SU-DHL-6 (cell line): ENCODE data around the gene NFIX.

Source experiments
- H2AFZ ChIP-seq: fragments of 200-600 bp; sonication (generic); 2 replicates; pipeline ENCODE4 v1.6.1; 2014; ENCODE audit warnings: low read depth, mild to moderate bottlenecking, moderate library complexity, mixed read lengths, antibody characterized with exemption, low read length; ENCODE audit not compliant: severe bottlenecking
- H3F3A ChIP-seq: fragments of 200-600 bp; shearing (Covaris generic); 2 replicates; pipeline ENCODE4 v1.6.0; 2016; ENCODE audit warnings: antibody characterized with exemption, mild to moderate bottlenecking; ENCODE audit not compliant: insufficient read depth
- H3K27ac ChIP-seq: fragments of 200-600 bp; sonication (generic); 2 replicates; pipeline ENCODE4 v1.5.1; 2016; ENCODE audit warnings: low read depth, mild to moderate bottlenecking, low read length, moderate library complexity, mixed read lengths
- H3K27me3 ChIP-seq: fragments of 200-600 bp; sonication (generic), shearing (Covaris generic); 2 replicates; pipeline ENCODE4 v1.6.0; 2014; ENCODE audit warnings: mild to moderate bottlenecking, low read length
- H3K36me3 ChIP-seq: fragments of 200-600 bp; sonication (generic); 2 replicates; pipeline ENCODE4 v1.6.1; 2014; ENCODE audit warnings: mild to moderate bottlenecking, low read length, mixed read lengths
- H3K4me2 ChIP-seq: fragments of 300-600, 200-600 bp; shearing (Covaris generic), sonication (generic); 2 replicates; pipeline ENCODE4 v1.6.0; 2014; ENCODE audit warnings: low read length, low read depth, mild to moderate bottlenecking; ENCODE audit not compliant: poor library complexity, severe bottlenecking
- H3K4me3 ChIP-seq: fragments of 200-600 bp; sonication (generic); 2 replicates; pipeline ENCODE4 v1.5.1; 2014; ENCODE audit warnings: antibody characterized with exemption, low read length, mild to moderate bottlenecking, mixed read lengths; ENCODE audit not compliant: insufficient read depth, poor library complexity, severe bottlenecking
- H3K79me2 ChIP-seq: fragments of 200-600 bp; sonication (generic); 2 replicates; pipeline ENCODE4 v1.6.1; 2014; ENCODE audit warnings: mild to moderate bottlenecking, low read length, moderate library complexity; ENCODE audit not compliant: insufficient read depth
- H3K9ac ChIP-seq: fragments of 200-600 bp; sonication (generic); 2 replicates; pipeline ENCODE4 v1.7.0; 2014; ENCODE audit warnings: mild to moderate bottlenecking, low read length
- H3K9me2 ChIP-seq: fragments of 200-600 bp; sonication (generic); replicated peaks from 2 replicates; pipeline ENCODE4 v1.6.1; 2014; ENCODE audit warnings: low read length; ENCODE audit not compliant: insufficient read depth
- H3K9me3 ChIP-seq: fragments of 200-600 bp; sonication (generic); 2 replicates; pipeline ENCODE4 v1.6.1; 2014; ENCODE audit warnings: low read length, mixed read lengths; ENCODE audit not compliant: insufficient read depth
- H4K20me1 ChIP-seq: fragments of 200-600 bp; sonication (generic); 2 replicates; pipeline ENCODE4 v1.6.1; 2014; ENCODE audit warnings: low read depth, mild to moderate bottlenecking, antibody characterized with exemption, low read length, moderate library complexity, mixed read lengths
- CTCF ChIP-seq: fragments of 200-600 bp; sonication (generic); IDR thresholded peaks from one replicate; pipeline ENCODE4 v1.5.1; 2017; ENCODE audit warnings: antibody characterized with exemption, mild to moderate bottlenecking, low read length, moderate library complexity; ENCODE audit not compliant: insufficient read depth, poor library complexity, severe bottlenecking
- EZH2phosphoT487 ChIP-seq: fragments of 200-600 bp; sonication (generic), shearing (Covaris generic); conservative IDR thresholded peaks from 2 replicates; pipeline ENCODE4 v1.6.1; 2018; ENCODE audit warnings: mild to moderate bottlenecking, antibody characterized with exemption, low read length, moderate library complexity, mixed read lengths

NFIX gene

GRCh38 chr19:12985049-12985776 lies 10.1 kb upstream of the NFIX start:
- Histone ChIP-seq H3F3A (no peaks in the 10 kb centered on the region), H3K27ac (no peak overlapping the region), H3K4me2 (no peak overlapping the region), H3K79me2 (no peaks in the 10 kb centered on the region), H3K36me3 (no peaks in the 10 kb centered on the region), H3K9me3 (no peaks in the 10 kb centered on the region), H3K9ac (no peak overlapping the region), H4K20me1 (no peaks in the 10 kb centered on the region), H3K9me2 (no peaks in the 10 kb centered on the region), H2AFZ (no peak overlapping the region), H3K4me3 (no peak overlapping the region), H3K27me3 (no peaks in the 10 kb centered on the region)
- TF ChIP-seq CTCF (no peak), EZH2phosphoT487 (no peak)

- H3K9ac ChIP-seq: no peak overlapping the region
- no peaks in the 10 kb centered on the region for H3K9me3 ChIP-seq
- H2AFZ ChIP-seq: no peak overlapping the region
- no peaks in the 10 kb centered on the region for H3K9me2 ChIP-seq
- H3K27me3 ChIP-seq: no peaks in the 10 kb centered on the region
- H3K79me2 ChIP-seq: no peaks in the 10 kb centered on the region
- TF ChIP-seq EZH2phosphoT487: no peak
- no peak for TF ChIP-seq CTCF
- H4K20me1 ChIP-seq: no peaks in the 10 kb centered on the region
- no peaks in the 10 kb centered on the region for H3K36me3 ChIP-seq
- H3K4me2 ChIP-seq: no peak overlapping the region
- no peaks in the 10 kb centered on the region for H3F3A ChIP-seq
- H3K4me3 ChIP-seq: no peak overlapping the region
- no peak overlapping the region for H3K27ac ChIP-seq
Measured at GRCh38 chr19:12986726-12987125, 8.5 kb upstream of the NFIX start.

GRCh38 chr19:12987190-12987589 lies 8.1 kb upstream of the NFIX start:
- H3K9ac ChIP-seq: no peak overlapping the region
- H4K20me1 ChIP-seq: no peaks in the 10 kb centered on the region
- H3K4me2 ChIP-seq: no peak overlapping the region
- H2AFZ ChIP-seq: no peak overlapping the region
- no peaks in the 10 kb centered on the region for H3K9me2 ChIP-seq
- H3K4me3 ChIP-seq: no peak overlapping the region
- H3K36me3 ChIP-seq: no peaks in the 10 kb centered on the region
- H3F3A ChIP-seq: no peaks in the 10 kb centered on the region
- no peaks in the 10 kb centered on the region for H3K27me3 ChIP-seq
- no peaks in the 10 kb centered on the region for H3K79me2 ChIP-seq
- H3K9me3 ChIP-seq: no peaks in the 10 kb centered on the region
- H3K27ac ChIP-seq: no peak overlapping the region
- TF ChIP-seq CTCF (no peak), EZH2phosphoT487 (no peak)
